Esophagus muscularis mucosa (tissue), 2 donors: ENCODE measurements around the gene ART5.

Source experiments
- POLR2A ChIP-seq: fragments of 450-650 bp; IDR thresholded peaks from one replicate; pipeline ENCODE4 v1.6.1; 2017; ENCODE audit warnings: antibody characterized with exemption, moderate library complexity, mild to moderate bottlenecking, low read depth
- POLR2AphosphoS5 ChIP-seq, 2 donors: sonication (generic); formaldehyde crosslinking; IDR thresholded peaks; one replicate each; pipeline ENCODE4 v1.6.1; 2017; ENCODE audit warnings: antibody characterized with exemption in 2 of 2

DNA sequence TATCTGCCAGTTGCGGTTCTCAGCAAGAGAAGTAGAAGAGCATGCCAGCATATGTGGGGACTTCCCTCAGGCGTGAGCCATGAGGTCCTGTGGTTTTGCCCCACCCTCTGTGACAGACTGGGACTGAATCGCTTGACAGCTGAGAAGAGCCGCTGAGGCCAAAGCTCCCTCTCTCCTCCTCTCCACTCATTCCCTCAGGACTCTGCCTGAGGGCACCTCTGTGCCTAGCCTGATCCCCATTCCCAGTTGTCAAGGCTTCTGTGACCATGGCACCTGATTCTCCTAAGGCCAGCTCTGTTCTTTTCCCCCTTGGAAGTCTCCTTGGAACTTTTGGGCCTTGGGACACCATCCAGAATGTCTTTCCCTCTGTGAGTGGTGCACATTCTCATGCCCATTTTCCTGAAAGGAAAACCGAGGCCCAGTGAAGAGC, 27.0 kb downstream of the ART5 start:
- TF ChIP-seq POLR2A (no peak), POLR2AphosphoS5 (IDR thresholded peaks at IDR 0.05) (no peak)
